Astrocyte of the spinal cord (primary cell): ENCODE measurements around the gene ASCL2.
"Not testable (repeated sequence)": the region's sequence is repeated elsewhere in the genome, so short reads cannot be mapped to it uniquely, and the experiment has no call there.

ENCODE experiments used
- DNase-seq: peaks from one replicate; pipeline ENCODE4 v3.0.0; 2011; ENCODE audit warnings: low read depth, low spot score
- H3K4me3 ChIP-seq: 2 replicates; pipeline ENCODE4 v1.5.1; 2011; ENCODE audit warnings: low read depth, mild to moderate bottlenecking, low read length, moderate library complexity
- in situ Hi-C: cut with HindIII; loops from 2 replicates; pipeline ENCODE4 v1.10.0; 2017; ENCODE audit warnings: low sequenced_read_pairs
- TF ChIP-seq, protein P1 (sequence below): IDR thresholded peaks from 2 replicates; pipeline ENCODE4 v1.5.1; 2012; ENCODE audit warnings: low read depth, mild to moderate bottlenecking, low read length, inconsistent platforms

ASCL2 gene

GRCh38 chr11:2237457-2238238 is 32.7 kb downstream of the ASCL2 start:
- in situ Hi-C loops = no loop called here
- TF ChIP-seq, protein P1, sequence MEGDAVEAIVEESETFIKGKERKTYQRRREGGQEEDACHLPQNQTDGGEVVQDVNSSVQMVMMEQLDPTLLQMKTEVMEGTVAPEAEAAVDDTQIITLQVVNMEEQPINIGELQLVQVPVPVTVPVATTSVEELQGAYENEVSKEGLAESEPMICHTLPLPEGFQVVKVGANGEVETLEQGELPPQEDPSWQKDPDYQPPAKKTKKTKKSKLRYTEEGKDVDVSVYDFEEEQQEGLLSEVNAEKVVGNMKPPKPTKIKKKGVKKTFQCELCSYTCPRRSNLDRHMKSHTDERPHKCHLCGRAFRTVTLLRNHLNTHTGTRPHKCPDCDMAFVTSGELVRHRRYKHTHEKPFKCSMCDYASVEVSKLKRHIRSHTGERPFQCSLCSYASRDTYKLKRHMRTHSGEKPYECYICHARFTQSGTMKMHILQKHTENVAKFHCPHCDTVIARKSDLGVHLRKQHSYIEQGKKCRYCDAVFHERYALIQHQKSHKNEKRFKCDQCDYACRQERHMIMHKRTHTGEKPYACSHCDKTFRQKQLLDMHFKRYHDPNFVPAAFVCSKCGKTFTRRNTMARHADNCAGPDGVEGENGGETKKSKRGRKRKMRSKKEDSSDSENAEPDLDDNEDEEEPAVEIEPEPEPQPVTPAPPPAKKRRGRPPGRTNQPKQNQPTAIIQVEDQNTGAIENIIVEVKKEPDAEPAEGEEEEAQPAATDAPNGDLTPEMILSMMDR = no peak
- no peak for DNase-seq
- no peak overlapping the region for H3K4me3 ChIP-seq

DNA sequence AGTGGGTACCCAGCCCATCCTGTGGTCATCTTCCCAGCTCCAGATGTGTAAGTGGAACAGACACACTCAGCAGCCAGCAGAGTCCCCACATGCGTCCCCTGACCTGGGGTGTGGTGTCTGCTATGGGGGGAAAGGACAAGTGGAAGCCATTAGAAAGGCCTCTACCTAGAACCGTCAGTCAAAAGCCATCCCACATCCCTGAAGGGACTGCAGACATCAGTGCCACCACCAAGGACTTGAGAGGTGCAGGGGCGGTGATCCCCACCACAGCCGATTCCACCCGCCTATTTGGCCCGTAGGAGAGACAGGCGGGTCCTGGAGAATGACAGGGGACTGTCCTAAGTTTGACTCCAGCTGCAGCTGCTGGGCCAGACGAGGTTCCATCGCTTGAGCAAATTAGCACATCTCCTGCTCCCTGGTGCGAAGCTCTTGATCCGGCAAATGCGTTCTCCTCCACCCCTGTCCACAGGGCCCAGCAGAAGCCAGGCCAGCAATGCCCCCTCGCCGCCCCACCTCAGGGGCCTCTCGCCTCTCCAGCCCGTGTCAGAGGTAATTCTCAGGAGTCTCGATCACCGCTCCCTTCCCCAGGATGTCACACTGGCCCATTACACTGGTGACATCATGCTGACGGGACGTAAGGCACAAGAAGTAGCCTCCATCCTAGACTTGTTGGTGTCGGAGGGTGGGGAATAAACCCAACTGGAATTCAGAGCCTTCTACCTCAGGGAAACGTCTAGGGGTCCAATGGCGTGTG is 33.8 kb downstream of the ASCL2 start:
- DNase-seq, in situ Hi-C loops, H3K4me3 ChIP-seq: not testable (repeated sequence)

- TF ChIP-seq, protein P1 = no peak
- in situ Hi-C loops = no loop called here
- no peak for DNase-seq
- no peak overlapping the region for H3K4me3 ChIP-seq
Measured at GRCh38 chr11:2235588-2236326, 34.6 kb downstream of the ASCL2 start.

GRCh38 chr11:2234963-2235362 is 35.4 kb downstream of the ASCL2 start:
- TF ChIP-seq, protein P1 = no peak
- in situ Hi-C loops = no loop called here
- H3K4me3 ChIP-seq = no peak overlapping the region
- DNase-seq = no peak

DNA sequence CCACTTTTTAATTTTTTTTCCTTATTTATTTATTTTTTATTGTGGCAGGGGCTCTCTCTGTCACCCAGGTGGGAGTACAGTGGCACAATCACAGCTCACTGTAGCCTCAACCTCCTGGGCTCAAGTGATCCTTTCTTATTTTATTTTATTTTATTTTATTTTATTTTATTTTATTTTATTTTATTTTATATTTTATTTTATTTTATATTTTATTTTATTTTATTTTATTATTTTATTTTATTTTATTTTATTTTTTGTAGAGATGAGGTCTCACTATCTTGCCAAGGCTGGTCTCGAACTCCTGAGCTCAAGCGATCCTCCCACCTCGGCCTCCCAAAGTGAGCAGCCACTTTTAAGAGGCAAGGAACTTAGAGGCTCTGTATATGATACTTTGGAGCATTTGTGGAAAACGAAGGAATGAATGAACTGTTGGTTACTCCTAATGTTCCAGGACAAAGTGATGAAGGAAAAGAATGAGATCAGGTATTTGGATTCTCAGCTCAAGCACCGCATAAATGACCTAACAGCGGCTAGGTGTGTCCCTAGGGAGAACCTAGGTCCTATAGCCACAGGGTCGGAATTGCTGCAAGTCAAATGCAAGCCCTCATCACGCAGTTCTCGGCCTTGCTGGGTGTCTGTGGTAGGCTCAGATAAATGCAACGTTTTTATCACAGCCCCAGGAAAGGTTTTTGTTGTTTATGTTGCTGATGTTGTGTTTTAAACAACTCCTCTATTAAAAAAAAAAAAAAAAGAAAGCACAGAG is 36.5 kb downstream of the ASCL2 start:
- in situ Hi-C loops = no loop called here
- no peak for DNase-seq
- no peak overlapping the region for H3K4me3 ChIP-seq
- TF ChIP-seq, protein P1 = no peak

GRCh38 chr11:2229713-2230297 is 40.6 kb downstream of the ASCL2 start:
- in situ Hi-C loops = no loop called here
- DNase-seq = no peak
- H3K4me3 ChIP-seq = no peak overlapping the region
- TF ChIP-seq, protein P1 = no peak
